CMK (cell line): ENCODE results near the gene GSKIP.

Source experiments
- DNase-seq: peaks from one replicate; pipeline ENCODE4 v3.0.0-alpha.2; 2010; ENCODE audit warnings: low read depth

Gene GSKIP

DNA sequence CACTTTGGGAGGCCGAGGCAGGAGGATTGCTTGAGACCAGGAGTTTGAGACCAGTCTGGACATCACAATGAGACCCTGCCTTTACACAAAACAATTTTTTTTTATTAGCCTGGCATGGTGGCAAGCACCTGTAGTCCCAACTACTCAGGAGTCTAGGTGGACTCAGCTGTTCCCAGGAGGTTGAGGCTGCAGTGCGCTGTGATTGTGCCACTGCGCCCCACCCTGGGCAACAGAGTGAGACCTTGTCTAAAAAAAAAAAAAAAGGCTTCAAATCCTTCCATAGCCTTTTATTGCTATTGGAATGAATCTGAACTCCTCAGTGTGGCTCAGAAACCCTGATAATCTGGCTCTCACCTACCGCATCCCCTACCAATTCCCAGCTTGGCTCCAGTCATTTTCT, 54.7 kb downstream of the GSKIP start:
- DNase-seq, result no peak

GRCh38 chr14:96421236-96421635, 57.9 kb downstream of the GSKIP start:
- no peak for DNase-seq

GRCh38 chr14:96422992-96423391, 59.7 kb downstream of the GSKIP start:
- no peak for DNase-seq

- no peak for DNase-seq
Observed at GRCh38 chr14:96423446-96424108, 60.3 kb downstream of the GSKIP start.

- DNase-seq, result no peak
Observed at GRCh38 chr14:96424109-96424989, 61.0 kb downstream of the GSKIP start.

DNA sequence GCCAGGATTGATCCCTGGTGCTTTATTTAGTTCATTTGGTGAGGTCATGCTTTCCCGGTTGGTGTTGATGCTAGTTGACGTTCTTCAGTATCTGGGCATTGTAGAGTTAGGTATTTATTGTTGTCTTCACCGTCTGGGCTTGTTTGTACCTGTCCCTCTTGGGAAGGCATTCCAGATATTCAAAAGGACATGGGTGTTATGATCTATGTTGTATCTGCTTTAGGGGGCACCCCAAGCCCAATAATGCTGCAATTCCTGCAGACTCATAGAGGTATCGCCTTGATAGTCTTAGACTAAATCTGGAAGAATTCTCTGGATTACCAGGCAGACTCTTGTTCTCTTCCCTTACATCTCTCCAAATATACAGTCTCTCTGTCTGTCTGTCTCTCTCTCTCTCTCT, 70.7 kb downstream of the GSKIP start:
- no peak for DNase-seq
